ENCODE data around the gene PPIA. TPM values are rescaled to one million over a fixed set of nuclear protein-coding genes. Genes with fewer than 3 reads are reported as not detected.

PPIA gene
- polyA plus RNA-seq, 3 donors = 1,614 to 2,276 (median 2,037) TPM

DNA sequence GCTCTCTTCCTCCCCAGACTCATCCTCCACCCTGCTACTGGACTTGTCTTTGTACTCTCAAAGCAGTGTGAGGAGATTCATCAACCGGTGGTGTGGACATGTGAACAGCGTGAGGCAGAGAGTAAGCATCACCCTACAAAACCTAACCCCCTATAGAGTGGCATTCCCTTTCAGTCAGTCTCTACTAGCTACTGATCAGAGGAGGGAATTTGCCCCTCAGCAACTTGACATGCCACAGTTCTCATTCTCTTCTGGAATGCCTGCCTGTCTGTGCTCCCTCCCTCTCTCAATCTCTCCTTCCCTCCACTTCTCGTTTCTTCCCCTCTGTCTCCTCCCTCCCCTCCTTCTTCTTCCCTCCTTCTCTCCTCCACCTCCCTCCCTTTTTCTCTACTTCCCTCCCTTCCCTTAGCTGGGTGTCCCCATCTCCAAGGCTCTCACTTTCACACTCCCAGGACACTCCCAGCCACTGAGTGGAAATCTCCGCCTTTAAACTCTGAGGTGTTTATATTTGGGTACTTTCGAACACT lies 26.8 kb downstream of the PPIA start:
- Histone ChIP-seq H3K79me2 (ENCODE audit: insufficient read depth, low read length) (peaks cover 5% of the 10 kb centered on the region), H3K4me1 (ENCODE audit: control insufficient read depth in 1 of 2, insufficient read depth in 2 of 2, low read length in 2 of 2) (peaks cover 22 to 23% of the 10 kb centered on the region in 2 donors), H3K4me3 (replicated peaks in 1 of 3; ENCODE audit: low read depth in 2 of 3, low read length in 3 of 3) (no peak overlapping the region), H3K27me3 (ENCODE audit: control insufficient read depth in 2 of 2, insufficient read depth in 2 of 2, low read length in 2 of 2) (no peaks in the 10 kb centered on the region), H4K20me1 (ENCODE audit: insufficient read depth, low read length) (no peaks in the 10 kb centered on the region), H3K9ac (ENCODE audit: insufficient read depth, low read length, poor library complexity, severe bottlenecking) (no peak overlapping the region), H2AFZ (ENCODE audit: insufficient read depth, low read depth, low read length, poor library complexity, severe bottlenecking) (no peak overlapping the region), H3K36me3 (replicated peaks in 1 of 2; ENCODE audit: control insufficient read depth in 1 of 2, insufficient read depth in 2 of 2, low read length in 2 of 2) (peaks cover 11 to 27% of the 10 kb centered on the region in 2 donors), H3K9me3 (replicated peaks in 1 of 2; ENCODE audit: control insufficient read depth in 1 of 2, insufficient read depth in 1 of 2, low read length in 2 of 2) (no peaks in the 10 kb centered on the region), H3K27ac (ENCODE audit: low read depth in 1 of 2, low read length in 2 of 2) (peak overlapping the region in 1 of 2 donors; percentile 23), H3K4me2 (replicated peaks; ENCODE audit: extremely low read depth, low read length, poor library complexity, severe bottlenecking) (no peak overlapping the region)
- 67% methylated on average over 3 of the region's 5 CpGs for WGBS (ENCODE audit: insufficient coverage)
- H3K9me3 Mint-ChIP-seq = no peaks in the 10 kb centered on the region
- peaks cover 14 to 31% of the 10 kb centered on the region in 2 donors for H3K36me3 Mint-ChIP-seq
- H3K27ac Mint-ChIP-seq = peak overlapping the region in 2 of 7 donors; percentile 59 to 66
- H3K27me3 Mint-ChIP-seq (ENCODE audit: low read depth in 3 of 3) = peaks cover 0 to 2% (median 1%) of the 10 kb centered on the region in 3 donors
- no peak for DNase-seq
- TF ChIP-seq, protein P1, sequence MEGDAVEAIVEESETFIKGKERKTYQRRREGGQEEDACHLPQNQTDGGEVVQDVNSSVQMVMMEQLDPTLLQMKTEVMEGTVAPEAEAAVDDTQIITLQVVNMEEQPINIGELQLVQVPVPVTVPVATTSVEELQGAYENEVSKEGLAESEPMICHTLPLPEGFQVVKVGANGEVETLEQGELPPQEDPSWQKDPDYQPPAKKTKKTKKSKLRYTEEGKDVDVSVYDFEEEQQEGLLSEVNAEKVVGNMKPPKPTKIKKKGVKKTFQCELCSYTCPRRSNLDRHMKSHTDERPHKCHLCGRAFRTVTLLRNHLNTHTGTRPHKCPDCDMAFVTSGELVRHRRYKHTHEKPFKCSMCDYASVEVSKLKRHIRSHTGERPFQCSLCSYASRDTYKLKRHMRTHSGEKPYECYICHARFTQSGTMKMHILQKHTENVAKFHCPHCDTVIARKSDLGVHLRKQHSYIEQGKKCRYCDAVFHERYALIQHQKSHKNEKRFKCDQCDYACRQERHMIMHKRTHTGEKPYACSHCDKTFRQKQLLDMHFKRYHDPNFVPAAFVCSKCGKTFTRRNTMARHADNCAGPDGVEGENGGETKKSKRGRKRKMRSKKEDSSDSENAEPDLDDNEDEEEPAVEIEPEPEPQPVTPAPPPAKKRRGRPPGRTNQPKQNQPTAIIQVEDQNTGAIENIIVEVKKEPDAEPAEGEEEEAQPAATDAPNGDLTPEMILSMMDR (IDR thresholded peaks at IDR 0.05) = no peak
- no peak overlapping the region for H3K4me3 Mint-ChIP-seq
- H3K4me1 Mint-ChIP-seq = peaks cover 37% of the 10 kb centered on the region
- intact Hi-C loops (cut with micrococcal nuclease) = no loop called here

DNA sequence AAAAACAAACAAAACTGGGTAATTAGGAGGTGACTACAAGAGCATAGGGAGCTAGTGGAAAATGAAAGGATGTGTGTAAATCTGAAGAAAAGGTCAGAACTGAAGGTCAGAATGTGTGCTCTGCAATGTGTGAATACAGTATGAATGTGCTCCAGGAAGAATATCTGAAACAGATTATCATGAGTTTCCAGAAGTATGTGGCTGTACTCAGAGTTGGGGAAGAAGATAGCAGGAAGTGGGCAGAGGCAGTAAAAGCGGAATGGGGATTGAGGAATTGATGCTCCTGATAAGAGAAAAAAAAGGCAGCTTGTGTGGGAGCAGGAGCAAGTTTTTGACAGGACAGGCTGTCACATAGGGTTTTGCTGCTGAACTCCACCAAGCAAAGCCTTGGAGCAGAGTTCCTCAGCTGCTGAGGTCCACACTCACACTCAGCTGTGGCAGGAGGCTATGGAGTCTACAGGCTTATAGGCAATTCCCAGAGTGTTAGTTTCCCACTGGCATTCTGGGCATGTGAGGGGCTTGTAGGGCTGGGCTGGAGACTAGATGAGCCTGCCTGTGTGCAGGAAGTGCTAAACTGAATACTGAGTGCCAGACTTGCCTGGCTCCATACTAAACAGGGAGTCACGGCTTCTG lies 28.5 kb downstream of the PPIA start:
- peak overlapping the region in 1 of 2 donors; percentile 46 for H3K27ac ChIP-seq (ENCODE audit: low read depth in 1 of 2, low read length in 2 of 2)
- peaks cover 17% of the 10 kb centered on the region for H3K79me2 ChIP-seq (ENCODE audit: insufficient read depth, low read length)
- H3K27ac Mint-ChIP-seq = peak overlapping the region in 6 of 7 donors; percentile 16 to 84 (median 43)

More for the DNA sequence above, 28.5 kb downstream of the PPIA start:
- Mint-ChIP-seq H3K9me3 (no peaks in the 10 kb centered on the region), H3K27me3 (ENCODE audit: low read depth in 3 of 3) (peaks cover 0 to 2% (median 1%) of the 10 kb centered on the region in 3 donors), H3K4me1 (peaks cover 37% of the 10 kb centered on the region), H3K4me3 (no peak overlapping the region), H3K36me3 (peaks cover 30 to 48% of the 10 kb centered on the region in 2 donors)
- no peaks in the 10 kb centered on the region for H3K27me3 ChIP-seq (ENCODE audit: control insufficient read depth in 2 of 2, insufficient read depth in 2 of 2, low read length in 2 of 2)
- intact Hi-C loops (cut with micrococcal nuclease) = no loop called here
- no peak overlapping the region for H2AFZ ChIP-seq (ENCODE audit: insufficient read depth, low read depth, low read length, poor library complexity, severe bottlenecking)
- WGBS (ENCODE audit: insufficient coverage) = 50% methylated on average over 2 of the region's 2 CpGs
- H3K4me2 ChIP-seq (replicated peaks; ENCODE audit: extremely low read depth, low read length, poor library complexity, severe bottlenecking) = no peak overlapping the region
- H3K4me3 ChIP-seq (replicated peaks in 1 of 3; ENCODE audit: low read depth in 2 of 3, low read length in 3 of 3) = no peak overlapping the region
- TF ChIP-seq, protein P1 (IDR thresholded peaks at IDR 0.05) = no peak
- peaks cover 22 to 23% of the 10 kb centered on the region in 2 donors for H3K4me1 ChIP-seq (ENCODE audit: control insufficient read depth in 1 of 2, insufficient read depth in 2 of 2, low read length in 2 of 2)
- no peaks in the 10 kb centered on the region for H3K9me3 ChIP-seq (replicated peaks in 1 of 2; ENCODE audit: control insufficient read depth in 1 of 2, insufficient read depth in 1 of 2, low read length in 2 of 2)
- H4K20me1 ChIP-seq (ENCODE audit: insufficient read depth, low read length) = no peaks in the 10 kb centered on the region
- peak in 1 of 3 donors; percentile 17 for DNase-seq
- peaks cover 27 to 44% of the 10 kb centered on the region in 2 donors for H3K36me3 ChIP-seq (replicated peaks in 1 of 2; ENCODE audit: control insufficient read depth in 1 of 2, insufficient read depth in 2 of 2, low read length in 2 of 2)
- peak overlapping the region; percentile 11 for H3K9ac ChIP-seq (ENCODE audit: insufficient read depth, low read length, poor library complexity, severe bottlenecking)
